ENCODE measurements around the gene H1-8. TPM values are rescaled to one million over a fixed set of nuclear protein-coding genes. Genes with fewer than 3 reads are reported as not detected.

Gene H1-8
- total and polyA plus RNA-seq, 2 donors = 0.09 to 0.78 TPM

- H3K27ac ChIP-seq (ENCODE audit: low read depth in 1 of 2, low read length in 1 of 2) = no peak overlapping the region
- H3K36me3 ChIP-seq (ENCODE audit: control insufficient read depth in 2 of 2, insufficient read depth in 2 of 2, low read length in 1 of 2) = peaks cover 49 to 64% of the 10 kb centered on the region in 2 donors
- no peaks in the 10 kb centered on the region for H3K27me3 ChIP-seq (ENCODE audit: control insufficient read depth in 2 of 2, insufficient read depth in 1 of 2, low read length in 1 of 2)
- no peaks in the 10 kb centered on the region for H3K4me1 ChIP-seq (ENCODE audit: control insufficient read depth in 2 of 2, insufficient read depth in 2 of 2, low read length in 2 of 2)
- H3K9me3 ChIP-seq (ENCODE audit: control insufficient read depth in 2 of 2, insufficient read depth in 1 of 2, low read length in 1 of 2) = no peaks in the 10 kb centered on the region
- 95% methylated on average over 5 of the region's 5 CpGs for WGBS
- H3K4me3 ChIP-seq (ENCODE audit: low read length in 2 of 2) = no peak overlapping the region
- no peak for DNase-seq (ENCODE audit: low read depth in 6 of 9, low spot score in 9 of 9)
Measured at GRCh38 chr3:129501630-129502029, 41.3 kb upstream of the H1-8 start.

GRCh38 chr3:129502641-129503408, 40.1 kb upstream of the H1-8 start:
- Histone ChIP-seq H3K4me3 (ENCODE audit: low read length in 2 of 2) (no peak overlapping the region), H3K27me3 (ENCODE audit: control insufficient read depth in 2 of 2, insufficient read depth in 1 of 2, low read length in 1 of 2) (no peaks in the 10 kb centered on the region), H3K36me3 (ENCODE audit: control insufficient read depth in 2 of 2, insufficient read depth in 2 of 2, low read length in 1 of 2) (peaks cover 51 to 63% of the 10 kb centered on the region in 2 donors), H3K4me1 (ENCODE audit: control insufficient read depth in 2 of 2, insufficient read depth in 2 of 2, low read length in 2 of 2) (no peaks in the 10 kb centered on the region), H3K9me3 (ENCODE audit: control insufficient read depth in 2 of 2, insufficient read depth in 1 of 2, low read length in 1 of 2) (no peaks in the 10 kb centered on the region), H3K27ac (ENCODE audit: low read depth in 1 of 2, low read length in 1 of 2) (no peak overlapping the region)
- 96% methylated on average over 18 of the region's 18 CpGs for WGBS
- no peak for DNase-seq (ENCODE audit: low read depth in 6 of 9, low spot score in 9 of 9)

GRCh38 chr3:129503471-129504291, 39.3 kb upstream of the H1-8 start:
- no peak overlapping the region for H3K27ac ChIP-seq (ENCODE audit: low read depth in 1 of 2, low read length in 1 of 2)
- DNase-seq (ENCODE audit: low read depth in 6 of 9, low spot score in 9 of 9) = no peak
- no peak overlapping the region for H3K4me3 ChIP-seq (ENCODE audit: low read length in 2 of 2)
- no peaks in the 10 kb centered on the region for H3K4me1 ChIP-seq (ENCODE audit: control insufficient read depth in 2 of 2, insufficient read depth in 2 of 2, low read length in 2 of 2)
- 97% methylated on average over 13 of the region's 13 CpGs for WGBS
- no peaks in the 10 kb centered on the region for H3K9me3 ChIP-seq (ENCODE audit: control insufficient read depth in 2 of 2, insufficient read depth in 1 of 2, low read length in 1 of 2)
- H3K27me3 ChIP-seq (ENCODE audit: control insufficient read depth in 2 of 2, insufficient read depth in 1 of 2, low read length in 1 of 2) = no peaks in the 10 kb centered on the region
- H3K36me3 ChIP-seq (ENCODE audit: control insufficient read depth in 2 of 2, insufficient read depth in 2 of 2, low read length in 1 of 2) = peaks cover 52 to 61% of the 10 kb centered on the region in 2 donors

- no peaks in the 10 kb centered on the region for H3K9me3 ChIP-seq (ENCODE audit: control insufficient read depth in 2 of 2, insufficient read depth in 1 of 2, low read length in 1 of 2)
- 97% methylated on average over 5 of the region's 5 CpGs for WGBS
- H3K4me1 ChIP-seq (ENCODE audit: control insufficient read depth in 2 of 2, insufficient read depth in 2 of 2, low read length in 2 of 2) = no peaks in the 10 kb centered on the region
- no peaks in the 10 kb centered on the region for H3K27me3 ChIP-seq (ENCODE audit: control insufficient read depth in 2 of 2, insufficient read depth in 1 of 2, low read length in 1 of 2)
- DNase-seq (ENCODE audit: low read depth in 6 of 9, low spot score in 9 of 9) = no peak
- H3K36me3 ChIP-seq (ENCODE audit: control insufficient read depth in 2 of 2, insufficient read depth in 2 of 2, low read length in 1 of 2) = peaks cover 52 to 61% of the 10 kb centered on the region in 2 donors
- H3K27ac ChIP-seq (ENCODE audit: low read depth in 1 of 2, low read length in 1 of 2) = no peak overlapping the region
- H3K4me3 ChIP-seq (ENCODE audit: low read length in 2 of 2) = no peak overlapping the region
Measured at GRCh38 chr3:129504471-129505100, 38.4 kb upstream of the H1-8 start.

- DNase-seq (ENCODE audit: low read depth in 6 of 9, low spot score in 9 of 9) = no peak
- Histone ChIP-seq H3K9me3 (ENCODE audit: control insufficient read depth in 2 of 2, insufficient read depth in 1 of 2, low read length in 1 of 2) (no peaks in the 10 kb centered on the region), H3K4me3 (ENCODE audit: low read length in 2 of 2) (no peak overlapping the region), H3K36me3 (ENCODE audit: control insufficient read depth in 2 of 2, insufficient read depth in 2 of 2, low read length in 1 of 2) (peaks cover 45 to 55% of the 10 kb centered on the region in 2 donors), H3K4me1 (ENCODE audit: control insufficient read depth in 2 of 2, insufficient read depth in 2 of 2, low read length in 2 of 2) (no peaks in the 10 kb centered on the region), H3K27me3 (ENCODE audit: control insufficient read depth in 2 of 2, insufficient read depth in 1 of 2, low read length in 1 of 2) (no peaks in the 10 kb centered on the region), H3K27ac (ENCODE audit: low read depth in 1 of 2, low read length in 1 of 2) (no peak overlapping the region)
- 97% methylated on average over 6 of the region's 6 CpGs for WGBS
Measured at GRCh38 chr3:129505341-129505740, 37.6 kb upstream of the H1-8 start.

- WGBS = 97% methylated on average over 9 of the region's 9 CpGs
Measured at GRCh38 chr3:129506231-129506742, 36.7 kb upstream of the H1-8 start.

GRCh38 chr3:129507181-129507831, 35.7 kb upstream of the H1-8 start:
- no peaks in the 10 kb centered on the region for H3K27me3 ChIP-seq (ENCODE audit: control insufficient read depth in 2 of 2, insufficient read depth in 1 of 2, low read length in 1 of 2)
- no peak overlapping the region for H3K4me3 ChIP-seq (ENCODE audit: low read length in 2 of 2)
- no peaks in the 10 kb centered on the region for H3K9me3 ChIP-seq (ENCODE audit: control insufficient read depth in 2 of 2, insufficient read depth in 1 of 2, low read length in 1 of 2)
- WGBS = 96% methylated on average over 9 of the region's 9 CpGs
- no peak overlapping the region for H3K27ac ChIP-seq (ENCODE audit: low read depth in 1 of 2, low read length in 1 of 2)
- peaks cover 47 to 49% of the 10 kb centered on the region in 2 donors for H3K36me3 ChIP-seq (ENCODE audit: control insufficient read depth in 2 of 2, insufficient read depth in 2 of 2, low read length in 1 of 2)
- no peaks in the 10 kb centered on the region for H3K4me1 ChIP-seq (ENCODE audit: control insufficient read depth in 2 of 2, insufficient read depth in 2 of 2, low read length in 2 of 2)
- no peak for DNase-seq (ENCODE audit: low read depth in 6 of 9, low spot score in 9 of 9)

More at GRCh38 chr3:129506231-129506742, 36.7 kb upstream of the H1-8 start:
- Histone ChIP-seq H3K27me3 (ENCODE audit: control insufficient read depth in 2 of 2, insufficient read depth in 1 of 2, low read length in 1 of 2) (no peaks in the 10 kb centered on the region), H3K36me3 (ENCODE audit: control insufficient read depth in 2 of 2, insufficient read depth in 2 of 2, low read length in 1 of 2) (peaks cover 41 to 52% of the 10 kb centered on the region in 2 donors), H3K4me1 (ENCODE audit: control insufficient read depth in 2 of 2, insufficient read depth in 2 of 2, low read length in 2 of 2) (no peaks in the 10 kb centered on the region), H3K9me3 (ENCODE audit: control insufficient read depth in 2 of 2, insufficient read depth in 1 of 2, low read length in 1 of 2) (no peaks in the 10 kb centered on the region), H3K4me3 (ENCODE audit: low read length in 2 of 2) (no peak overlapping the region), H3K27ac (ENCODE audit: low read depth in 1 of 2, low read length in 1 of 2) (no peak overlapping the region)
- no peak for DNase-seq (ENCODE audit: low read depth in 6 of 9, low spot score in 9 of 9)

GRCh38 chr3:129512595-129512994, 30.4 kb upstream of the H1-8 start:
- no peak for DNase-seq (ENCODE audit: low read depth in 6 of 9, low spot score in 9 of 9)
- Histone ChIP-seq H3K4me1 (ENCODE audit: control insufficient read depth in 2 of 2, insufficient read depth in 2 of 2, low read length in 2 of 2) (no peaks in the 10 kb centered on the region), H3K4me3 (ENCODE audit: low read length in 2 of 2) (no peak overlapping the region), H3K36me3 (ENCODE audit: control insufficient read depth in 2 of 2, insufficient read depth in 2 of 2, low read length in 1 of 2) (peaks cover 30 to 55% of the 10 kb centered on the region in 2 donors), H3K27me3 (ENCODE audit: control insufficient read depth in 2 of 2, insufficient read depth in 1 of 2, low read length in 1 of 2) (no peaks in the 10 kb centered on the region), H3K9me3 (ENCODE audit: control insufficient read depth in 2 of 2, insufficient read depth in 1 of 2, low read length in 1 of 2) (no peaks in the 10 kb centered on the region), H3K27ac (ENCODE audit: low read depth in 1 of 2, low read length in 1 of 2) (no peak overlapping the region)
